Fibroblast of lung (primary cell): Measurements from ENCODE around the gene ACTR8. TPM values are rescaled to one million over a fixed set of nuclear protein-coding genes. Genes with fewer than 3 reads are reported as not detected.

Experiments
- DNase-seq, 2 donors: peaks; one replicate each; pipeline versions ENCODE4 v3.0.0 to v3.0.0-alpha.2; 2010; ENCODE audit warnings: low read depth in 2 of 2
- H2AFZ ChIP-seq: 2 replicates; pipeline ENCODE4 v1.5.1; 2012; ENCODE audit warnings: low read length, control low read depth, inconsistent platforms
- H3K27ac ChIP-seq: 2 replicates; pipeline ENCODE4 v1.5.1; 2011; ENCODE audit warnings: low read length, control low read depth; ENCODE audit not compliant: insufficient read depth
- H3K27me3 ChIP-seq: 2 replicates; pipeline ENCODE4 v1.5.1; 2011; ENCODE audit warnings: mild to moderate bottlenecking, low read length; ENCODE audit not compliant: control insufficient read depth, insufficient read depth
- H3K36me3 ChIP-seq: 2 replicates; pipeline ENCODE4 v1.5.1; 2011; ENCODE audit warnings: low read length; ENCODE audit not compliant: control insufficient read depth, insufficient read depth
- H3K4me1 ChIP-seq: 2 replicates; pipeline ENCODE4 v1.5.1; 2011; ENCODE audit warnings: low read length; ENCODE audit not compliant: control insufficient read depth, insufficient read depth; ENCODE audit errors: extremely low read depth
- H3K4me2 ChIP-seq: 2 replicates; pipeline ENCODE4 v1.5.1; 2011; ENCODE audit warnings: low read length, control low read depth; ENCODE audit not compliant: insufficient read depth; ENCODE audit errors: extremely low read depth
- H3K4me3 ChIP-seq, 4 experiments: fragments of 200-600 bp in 1 of 4; sonication (generic) in 1 of 4; replicated peaks in 1 of 4; 2 replicates each; pipeline ENCODE4 v1.5.1; 2011 to 2016; ENCODE audit warnings: low read length in 4 of 4, low read depth in 3 of 4, mild to moderate bottlenecking in 3 of 4, control low read depth in 2 of 4, inconsistent platforms in 1 of 4, mixed read lengths in 1 of 4; ENCODE audit not compliant: insufficient read depth in 1 of 4; ENCODE audit errors: control extremely low read depth in 1 of 4
- H3K79me2 ChIP-seq: 2 replicates; pipeline ENCODE4 v1.5.1; 2012; ENCODE audit warnings: mild to moderate bottlenecking, low read length, inconsistent platforms; ENCODE audit not compliant: control insufficient read depth, insufficient read depth
- H3K9ac ChIP-seq: 2 replicates; pipeline ENCODE4 v1.5.1; 2011; ENCODE audit warnings: mild to moderate bottlenecking, low read length, control low read depth; ENCODE audit not compliant: insufficient read depth
- H3K9me3 ChIP-seq: 2 replicates; pipeline ENCODE4 v1.5.1; 2012; ENCODE audit warnings: low read depth, low read length; ENCODE audit not compliant: control insufficient read depth, insufficient read depth
- H4K20me1 ChIP-seq: 2 replicates; pipeline ENCODE4 v1.5.1; 2011; ENCODE audit warnings: low read length; ENCODE audit not compliant: control insufficient read depth, insufficient read depth; ENCODE audit errors: extremely low read depth
- CTCF ChIP-seq, 2 donors: IDR thresholded peaks in 1 of 2; conservative IDR thresholded peaks in 1 of 2; 1 replicate in 1 of 2; 2 replicates in 1 of 2; pipeline ENCODE4 v1.5.1; 2011 to 2012; ENCODE audit warnings: low read length in 2 of 2, control low read depth in 1 of 2, inconsistent platforms in 1 of 2, low read depth in 1 of 2, mild to moderate bottlenecking in 1 of 2
- EZH2 ChIP-seq: IDR thresholded peaks from 2 replicates; pipeline ENCODE4 v1.5.1; 2012; ENCODE audit warnings: low read length, control low read depth, mild to moderate bottlenecking; ENCODE audit errors: missing control alignments
- polyA plus RNA-seq, 2 donors: library from polyadenylated mRNA; depleted of rRNA in 1 of 2; stranded (reverse) in 1 of 2; unstranded in 1 of 2; fragments of >200 nt; gene quantifications; 2 replicates each; pipeline ENCODE4 v1.2.1, GENCODE V29; 2011 to 2012; ENCODE audit warnings: missing spikeins in 1 of 2
- total RNA-seq: library from RNA; depleted of rRNA; stranded (reverse); fragments of >200 nt; gene quantifications from 2 replicates; pipeline ENCODE4 v1.2.1, GENCODE V29; 2014

ACTR8 gene
- total and polyA plus RNA-seq, 2 donors (not counting 1 experiment from before 2014, with no cell fraction given): 35.0 to 38.8 TPM

- no peak overlapping the region for H3K4me3 ChIP-seq
- no peak for DNase-seq
Observed at GRCh38 chr3:53826048-53826447, 55.9 kb downstream of the ACTR8 start.

GRCh38 chr3:53824795-53825194 lies 57.2 kb downstream of the ACTR8 start:
- no peaks in the 10 kb centered on the region for H3K4me1 ChIP-seq
- H3K9ac ChIP-seq: no peak overlapping the region
- TF ChIP-seq CTCF (conservative IDR thresholded peaks at IDR 0.05 in 1 of 2, IDR thresholded peaks at IDR 0.05 in 1 of 2; ENCODE audit: low read depth in 1 of 2, low read length in 2 of 2): no peak
- TF ChIP-seq EZH2: no peak

More at GRCh38 chr3:53826048-53826447, 55.9 kb downstream of the ACTR8 start:
- Histone ChIP-seq H2AFZ (no peak overlapping the region), H4K20me1 (no peaks in the 10 kb centered on the region), H3K9ac (no peak overlapping the region), H3K4me2 (no peak overlapping the region), H3K9me3 (no peaks in the 10 kb centered on the region), H3K27ac (no peak overlapping the region), H3K27me3 (no peaks in the 10 kb centered on the region), H3K79me2 (no peaks in the 10 kb centered on the region), H3K4me1 (no peaks in the 10 kb centered on the region), H3K36me3 (no peaks in the 10 kb centered on the region)
- TF ChIP-seq CTCF (conservative IDR thresholded peaks at IDR 0.05 in 1 of 2, IDR thresholded peaks at IDR 0.05 in 1 of 2; ENCODE audit: low read depth in 1 of 2, low read length in 2 of 2) (no peak), EZH2 (no peak)

GRCh38 chr3:53823956-53824657 lies 57.8 kb downstream of the ACTR8 start:
- no peak for TF ChIP-seq EZH2
- no peak for TF ChIP-seq CTCF (conservative IDR thresholded peaks at IDR 0.05 in 1 of 2, IDR thresholded peaks at IDR 0.05 in 1 of 2; ENCODE audit: low read depth in 1 of 2, low read length in 2 of 2)
- H3K79me2 ChIP-seq: no peaks in the 10 kb centered on the region
- no peaks in the 10 kb centered on the region for H3K9me3 ChIP-seq
- H3K4me1 ChIP-seq: no peaks in the 10 kb centered on the region
- H3K9ac ChIP-seq: no peak overlapping the region
- H3K36me3 ChIP-seq: no peaks in the 10 kb centered on the region
- H4K20me1 ChIP-seq: no peaks in the 10 kb centered on the region
- no peaks in the 10 kb centered on the region for H3K27me3 ChIP-seq
- no peak overlapping the region for H3K4me3 ChIP-seq
- H3K27ac ChIP-seq: no peak overlapping the region
- no peak for DNase-seq
- no peak overlapping the region for H2AFZ ChIP-seq
- H3K4me2 ChIP-seq: no peak overlapping the region

More at GRCh38 chr3:53824795-53825194, 57.2 kb downstream of the ACTR8 start:
- no peak overlapping the region for H3K4me3 ChIP-seq
- H3K36me3 ChIP-seq: no peaks in the 10 kb centered on the region
- no peak overlapping the region for H2AFZ ChIP-seq
- no peak overlapping the region for H3K27ac ChIP-seq
- H4K20me1 ChIP-seq: no peaks in the 10 kb centered on the region
- H3K9me3 ChIP-seq: no peaks in the 10 kb centered on the region
- DNase-seq: no peak
- no peaks in the 10 kb centered on the region for H3K79me2 ChIP-seq
- H3K27me3 ChIP-seq: no peaks in the 10 kb centered on the region
- H3K4me2 ChIP-seq: no peak overlapping the region
